ENCODE data around the gene SH2D1B.
A peak's percentile ranks its signal among the peaks of the same experiment; 100 is the strongest.
"Not testable (repeated sequence)": the region's sequence is repeated elsewhere in the genome, so short reads cannot be mapped to it uniquely, and the experiment has no call there.

Gene SH2D1B, protein sequence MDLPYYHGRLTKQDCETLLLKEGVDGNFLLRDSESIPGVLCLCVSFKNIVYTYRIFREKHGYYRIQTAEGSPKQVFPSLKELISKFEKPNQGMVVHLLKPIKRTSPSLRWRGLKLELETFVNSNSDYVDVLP

DNA sequence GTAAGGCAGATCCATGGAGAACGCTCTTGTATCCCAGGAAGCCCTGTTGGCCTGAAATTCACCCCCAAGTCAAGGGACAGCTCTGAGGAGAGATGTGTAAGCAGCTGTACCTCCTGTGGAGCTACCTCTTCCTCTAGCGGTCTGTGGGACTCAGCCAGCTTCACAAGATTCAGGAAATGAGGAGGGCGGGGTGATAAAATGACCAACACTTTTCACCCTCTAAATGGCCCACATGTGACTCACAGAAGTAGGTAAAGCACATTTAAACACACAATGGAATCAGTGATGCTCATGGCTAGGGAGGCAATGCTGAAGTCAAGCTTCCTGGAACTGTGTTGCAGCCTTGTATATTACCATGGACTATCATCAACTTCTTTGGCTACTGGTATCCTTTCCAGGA is at the start of gene SH2D1B:
SH2D1B (minus strand) TSS at position 135 of the 400 bp plus-strand sequence; CDS start at position 15, 120 bp downstream.
- DNase-seq (ENCODE audit: low read depth), result no peak

DNA sequence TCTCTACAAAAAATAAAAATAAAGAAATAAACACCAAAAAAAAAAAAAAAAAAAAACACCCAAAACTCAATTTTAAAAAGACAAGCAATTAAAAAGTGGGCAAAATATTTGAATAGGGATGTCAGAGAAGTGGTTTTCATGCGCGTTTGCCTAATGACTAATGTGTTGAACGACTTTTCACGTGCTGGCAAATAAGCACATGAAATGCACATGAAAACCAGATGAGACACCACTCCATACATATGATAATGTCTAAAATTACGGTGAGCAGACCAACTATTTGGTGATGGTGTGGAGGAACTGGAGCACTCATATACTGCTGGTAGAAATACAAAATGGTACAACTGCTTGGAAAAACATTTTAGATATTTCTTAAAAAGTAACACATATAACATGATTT is 46.3 kb upstream of the SH2D1B start:
- no peak for DNase-seq (ENCODE audit: low read depth)

DNA sequence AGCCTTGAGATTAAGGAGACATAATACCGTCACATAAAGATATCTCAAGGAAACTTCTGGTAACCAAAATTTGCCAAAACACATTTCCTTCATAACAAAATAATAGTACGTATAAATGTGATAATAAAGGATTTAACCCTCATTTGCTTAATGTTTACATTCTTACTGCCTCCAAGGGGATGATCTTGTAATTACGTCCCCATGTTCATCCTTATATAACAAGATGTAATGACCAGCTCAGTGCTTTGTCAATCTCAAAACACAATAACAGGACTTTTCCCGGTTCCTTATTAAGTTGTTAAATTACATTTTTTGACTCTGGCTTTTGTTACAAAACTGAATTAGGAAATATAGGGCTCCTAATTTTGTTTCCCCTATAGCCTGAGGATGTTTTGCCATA is 44.4 kb upstream of the SH2D1B start:
- no peak for DNase-seq (ENCODE audit: low read depth)

DNA sequence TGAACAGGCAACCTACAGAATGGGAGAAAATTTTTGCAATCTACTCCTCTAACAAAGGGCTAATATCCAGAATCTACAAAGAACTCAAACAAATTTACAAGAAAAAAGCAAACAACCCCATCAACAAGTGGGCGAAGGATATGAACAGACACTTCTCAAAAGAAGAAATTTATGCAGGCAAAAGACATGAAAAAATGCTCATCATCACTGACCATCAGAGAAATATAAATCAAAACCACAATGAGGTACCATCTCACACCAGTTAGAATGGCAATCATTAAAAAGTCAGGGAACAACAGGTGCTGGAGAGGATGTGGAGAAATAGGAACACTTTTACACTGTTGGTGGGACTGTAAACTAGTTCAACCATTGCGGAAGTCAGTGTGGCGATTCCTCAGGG is 42.4 kb upstream of the SH2D1B start:
- not testable (repeated sequence) for DNase-seq (ENCODE audit: low read depth)

DNA sequence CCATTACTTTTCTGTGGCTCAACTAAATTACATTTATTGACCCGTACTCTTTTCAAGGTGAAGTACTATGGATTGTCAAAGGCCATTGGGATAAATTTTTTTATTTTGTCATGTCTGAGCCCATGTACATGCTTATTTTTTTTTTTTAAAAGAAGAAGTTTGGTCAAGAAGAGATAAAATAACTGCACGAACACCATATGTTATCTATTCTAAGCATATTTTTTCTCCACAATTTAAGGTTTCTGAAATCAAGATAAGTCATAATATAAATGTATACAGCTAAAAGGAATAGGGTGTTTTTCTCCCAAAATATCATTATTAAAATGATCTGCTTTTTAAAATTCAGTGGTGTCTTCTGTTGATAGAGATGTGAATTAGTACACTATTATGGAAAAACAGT is 35.0 kb upstream of the SH2D1B start:
- DNase-seq (ENCODE audit: low read depth), result no peak

DNA sequence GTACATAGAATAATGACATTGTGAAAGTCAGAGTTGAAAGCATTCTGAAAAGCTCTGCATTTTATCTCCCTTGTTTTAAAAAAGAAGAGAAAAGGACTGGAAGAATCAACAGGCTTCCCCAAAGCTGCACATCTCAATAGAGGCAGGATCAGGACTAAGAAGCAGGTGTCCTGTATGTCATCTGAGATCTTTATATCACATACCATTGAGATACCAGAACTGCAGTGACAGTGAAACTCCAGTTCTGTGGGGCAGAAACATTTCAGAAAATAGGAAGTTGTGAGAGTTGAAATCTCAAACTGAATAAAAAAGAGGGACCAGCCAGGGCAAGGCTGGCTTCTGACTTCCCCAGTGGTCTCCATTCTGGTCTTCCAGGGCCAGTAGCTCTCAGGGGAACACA is 33.0 kb upstream of the SH2D1B start:
- DNase-seq (ENCODE audit: low read depth), result no peak

DNA sequence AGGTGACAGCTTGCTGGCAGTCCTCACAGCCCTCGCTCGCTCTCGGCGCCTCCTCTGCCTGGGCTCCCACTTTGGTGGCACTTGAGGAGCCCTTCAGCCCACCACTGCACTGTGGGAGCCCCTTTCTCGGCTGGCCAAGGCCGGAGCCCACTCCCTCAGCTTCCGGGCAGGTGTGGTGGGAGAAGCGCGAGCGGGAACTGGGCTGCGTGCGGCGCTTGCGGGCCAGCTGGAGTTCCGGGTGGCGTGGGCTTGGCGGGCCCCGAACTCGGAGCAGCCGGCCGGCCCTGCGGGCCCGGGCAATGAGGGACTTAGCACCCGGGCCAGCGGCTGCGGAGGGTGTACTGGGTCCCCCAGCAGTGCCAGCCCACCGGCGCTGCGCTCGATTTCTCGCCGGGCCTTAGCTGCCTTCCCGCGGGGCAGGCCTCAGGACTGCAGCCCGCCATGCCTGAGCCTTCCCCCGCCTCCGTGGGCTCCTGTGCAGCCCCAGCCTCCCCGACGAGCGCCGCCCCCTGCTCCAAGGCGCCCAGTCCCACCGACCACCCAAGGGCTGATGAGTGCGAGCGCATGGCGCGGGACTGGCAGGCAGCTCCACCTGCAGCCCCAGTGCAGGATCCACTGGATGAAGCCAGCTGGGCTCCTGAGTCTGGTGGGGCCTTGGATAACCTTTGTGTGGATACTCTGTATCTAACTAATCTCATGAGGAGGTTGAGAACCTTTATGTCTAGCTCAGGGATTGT is 21.2 kb upstream of the SH2D1B start:
- DNase-seq (ENCODE audit: low read depth), result not testable (repeated sequence)

DNA sequence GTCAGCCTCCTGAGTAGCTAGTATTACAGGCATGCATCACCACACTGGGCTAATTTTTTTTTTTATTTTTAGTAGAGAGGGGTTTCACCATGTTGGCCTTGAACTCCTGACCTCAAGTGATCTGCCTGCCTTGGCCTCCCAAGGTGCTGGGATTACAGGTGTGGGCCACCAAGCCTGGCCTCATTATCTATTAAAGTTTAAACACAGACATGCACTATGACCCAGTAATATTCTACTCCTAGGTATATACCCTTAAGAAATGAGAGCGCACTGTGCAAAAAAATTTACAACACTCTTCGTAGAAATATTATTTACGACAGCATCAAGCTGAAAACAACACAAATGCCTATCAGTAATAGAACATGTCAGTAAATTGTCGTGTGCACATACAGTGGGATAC is 18.6 kb upstream of the SH2D1B start:
- no peak for DNase-seq (ENCODE audit: low read depth)

DNA sequence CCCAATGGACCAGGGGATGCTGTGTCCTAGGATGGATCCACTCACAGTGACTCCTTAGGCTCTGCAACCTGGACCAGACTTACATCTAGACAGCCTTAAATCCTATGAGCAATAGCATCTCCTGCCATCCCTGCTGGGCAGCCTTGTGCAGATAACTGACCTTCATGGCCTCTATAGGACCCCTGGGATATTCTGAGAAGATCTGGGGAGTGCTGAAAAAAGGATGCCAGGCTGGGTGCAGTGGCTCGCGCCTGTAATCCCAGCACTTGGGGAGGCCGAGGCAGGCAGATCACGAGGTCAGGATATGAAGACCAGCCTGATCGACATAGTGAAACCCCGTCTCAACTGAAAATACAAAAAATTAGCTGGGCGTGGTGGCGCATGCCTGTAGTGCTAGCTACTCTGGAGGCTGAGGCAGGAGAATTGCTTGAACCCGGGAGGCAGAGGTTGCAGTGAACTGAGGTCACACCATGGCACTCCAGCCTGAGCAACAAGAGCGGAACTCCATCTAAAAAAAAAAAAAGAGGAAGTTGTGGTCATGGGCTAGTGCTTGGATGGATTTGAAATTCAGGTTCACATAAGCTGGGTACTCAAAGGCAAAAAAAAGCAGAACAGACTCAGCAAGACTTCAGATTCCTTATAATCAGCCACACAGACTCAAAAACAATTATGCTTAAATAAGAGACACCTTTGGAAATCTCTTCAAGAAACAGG is 10.9 kb upstream of the SH2D1B start:
- DNase-seq (ENCODE audit: low read depth), result peak; percentile 56

DNA sequence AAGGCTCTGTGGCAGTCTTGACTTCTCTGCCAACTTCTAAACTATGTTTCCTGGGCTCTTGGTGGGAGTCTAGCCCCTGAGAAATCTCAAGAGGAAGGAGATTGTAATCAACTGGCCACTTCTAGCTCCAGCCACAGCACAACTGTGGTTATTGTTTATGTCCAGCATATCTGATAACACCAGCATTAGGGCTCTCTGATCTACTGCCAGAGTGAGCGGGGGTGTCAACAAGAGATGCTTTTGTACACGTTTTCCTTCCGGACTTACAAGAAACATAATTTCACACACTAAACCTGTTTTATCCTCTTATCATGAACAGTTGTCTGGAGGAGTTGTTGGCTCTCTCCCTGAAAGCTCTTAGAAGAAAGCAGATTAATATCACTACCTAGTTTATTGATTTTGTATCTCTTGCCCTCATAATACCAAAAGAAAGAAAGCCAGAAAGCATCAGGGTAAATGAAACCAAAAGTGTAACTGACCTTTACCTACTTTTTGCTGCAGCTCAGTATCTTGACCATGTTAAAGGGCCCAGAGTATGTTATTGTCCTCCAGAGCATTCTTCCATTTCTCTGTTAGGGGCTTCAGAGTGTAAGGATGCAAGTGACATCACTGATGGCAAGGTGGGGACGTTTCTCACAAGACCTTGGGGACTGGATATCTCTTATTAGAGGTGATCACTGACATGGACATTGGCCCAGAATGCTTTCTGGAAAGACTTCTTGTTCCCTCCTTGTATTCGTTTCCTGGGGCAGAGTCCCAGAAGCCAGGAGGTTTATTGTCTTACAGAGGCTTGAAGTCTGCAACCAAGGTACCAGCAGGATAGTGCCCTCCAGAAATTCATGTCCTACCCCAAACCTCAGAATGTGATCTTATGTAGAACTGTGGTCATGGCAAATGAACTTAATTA is 9.6 kb upstream of the SH2D1B start:
- DNase-seq (ENCODE audit: low read depth), result peak; percentile 31

DNA sequence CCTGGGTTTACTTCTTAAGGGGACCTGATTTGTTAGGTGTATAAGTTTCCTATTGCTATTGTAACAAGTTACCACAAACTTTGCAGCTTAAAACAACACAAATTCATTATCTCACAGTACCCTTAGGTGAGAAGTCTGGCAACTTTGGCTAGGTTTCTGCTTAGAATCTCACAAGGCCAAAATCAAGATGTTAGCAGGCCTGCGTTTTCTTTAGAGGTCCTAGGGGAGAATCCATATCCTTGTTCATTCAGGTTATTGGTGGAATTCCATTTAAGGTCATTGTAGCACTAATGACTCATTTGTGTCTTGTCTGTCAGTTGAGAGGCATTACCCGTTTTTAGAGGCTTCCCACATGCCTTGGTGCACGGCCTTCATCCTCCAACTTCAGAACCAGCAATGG is 8.2 kb upstream of the SH2D1B start:
- no peak for DNase-seq (ENCODE audit: low read depth)

DNA sequence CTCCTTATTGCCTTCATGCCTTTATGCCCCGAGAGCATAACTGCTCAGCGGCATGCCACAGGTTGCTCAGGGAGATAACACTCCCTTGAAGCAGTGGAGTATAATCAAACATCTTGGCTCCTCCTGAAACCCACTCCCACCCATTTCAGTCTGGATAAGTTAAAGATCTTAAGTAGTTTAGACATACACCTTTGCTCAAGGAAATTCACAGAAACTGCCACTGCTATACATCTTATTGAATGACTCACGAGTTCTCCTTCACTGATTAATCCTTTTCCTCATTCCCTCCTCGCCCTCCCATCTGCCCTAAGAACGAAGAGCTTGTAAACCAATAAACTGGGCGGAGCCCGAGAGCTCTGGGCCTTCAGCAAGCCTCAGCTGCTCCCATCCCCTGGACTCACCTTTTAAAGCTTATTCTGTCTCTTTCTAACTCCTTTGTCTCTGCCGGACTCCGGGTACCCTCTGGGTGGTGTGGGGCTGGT is 7.6 kb upstream of the SH2D1B start:
- not testable (repeated sequence) for DNase-seq (ENCODE audit: low read depth)

DNA sequence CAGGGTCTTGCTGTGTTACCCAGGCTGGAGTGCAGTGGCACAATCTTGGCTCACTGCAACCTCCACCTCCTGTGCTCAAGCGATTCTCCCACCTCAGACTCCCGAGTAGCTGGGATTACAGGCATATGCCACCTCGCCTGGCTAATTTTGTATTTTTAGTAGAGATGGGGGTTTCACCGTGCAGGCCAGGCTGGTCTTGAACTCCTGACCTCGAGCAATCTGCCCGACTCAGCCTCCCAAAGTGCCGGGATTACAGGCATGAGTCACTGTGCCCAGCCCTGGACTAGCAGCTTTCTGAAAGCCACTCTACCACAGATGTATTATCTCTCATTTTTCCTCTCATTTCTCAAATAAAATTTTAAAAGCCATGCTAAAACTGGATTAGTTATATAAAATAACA is 6.6 kb upstream of the SH2D1B start:
- DNase-seq (ENCODE audit: low read depth), result not testable (repeated sequence)

DNA sequence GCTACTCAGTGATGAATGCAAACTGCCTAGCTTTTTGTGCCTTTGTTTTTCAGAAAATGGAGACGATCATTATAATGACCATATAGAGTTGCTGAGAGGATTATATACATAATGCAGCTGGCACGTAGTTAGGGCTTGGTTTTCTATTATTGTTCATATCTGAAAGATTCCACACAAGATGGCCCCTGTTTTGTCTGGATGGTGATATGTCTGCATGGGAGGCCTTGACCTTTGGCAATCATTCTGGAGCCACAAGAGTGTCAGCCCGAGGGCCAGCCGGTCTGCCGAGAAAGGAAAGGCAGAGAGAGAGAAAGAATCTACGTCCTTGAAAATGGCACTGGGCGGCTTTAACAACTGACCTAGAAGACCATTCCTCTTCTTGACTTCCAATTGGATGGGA is 5.7 kb upstream of the SH2D1B start:
- DNase-seq (ENCODE audit: low read depth), result no peak

DNA sequence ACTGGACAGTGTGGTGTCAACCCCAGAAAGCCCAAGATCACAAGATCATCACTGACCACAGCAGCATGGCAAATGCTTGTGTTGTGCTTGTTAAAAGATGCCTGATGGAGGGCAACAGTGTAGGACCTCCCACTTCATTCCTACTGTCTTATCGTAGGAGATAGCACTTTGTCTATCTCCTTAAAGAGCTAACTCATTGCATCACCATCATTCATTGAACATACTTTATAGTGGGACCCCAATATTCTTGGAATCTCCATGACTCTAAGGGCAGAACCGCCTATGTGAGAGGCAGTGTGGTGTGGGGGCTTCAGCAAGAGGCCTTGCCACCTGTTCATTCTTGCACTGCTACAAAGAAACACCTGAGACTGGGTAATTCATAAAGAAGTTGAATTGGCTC is 5.0 kb upstream of the SH2D1B start:
- no peak for DNase-seq (ENCODE audit: low read depth)

DNA sequence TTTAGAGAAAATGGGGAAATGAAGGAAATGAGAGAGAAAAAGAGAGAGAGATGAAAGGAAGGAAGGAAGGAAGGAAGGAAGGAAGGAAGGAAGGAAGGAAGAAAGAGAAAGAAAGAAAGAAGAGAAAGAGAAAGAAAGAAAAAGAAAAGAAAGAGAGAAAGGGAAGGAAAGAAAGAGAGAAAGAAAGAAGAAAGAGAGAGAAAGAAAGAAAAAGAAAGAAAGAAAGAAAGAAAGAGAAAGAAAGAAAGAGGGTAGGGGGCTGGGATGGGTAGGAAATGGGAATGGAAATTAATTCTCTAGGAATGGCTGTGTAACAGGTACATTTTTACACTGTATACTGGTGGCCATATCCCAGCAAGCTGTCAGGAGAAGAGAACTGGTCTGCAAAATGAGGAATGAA is 4.3 kb upstream of the SH2D1B start:
- DNase-seq (ENCODE audit: low read depth), result no peak

DNA sequence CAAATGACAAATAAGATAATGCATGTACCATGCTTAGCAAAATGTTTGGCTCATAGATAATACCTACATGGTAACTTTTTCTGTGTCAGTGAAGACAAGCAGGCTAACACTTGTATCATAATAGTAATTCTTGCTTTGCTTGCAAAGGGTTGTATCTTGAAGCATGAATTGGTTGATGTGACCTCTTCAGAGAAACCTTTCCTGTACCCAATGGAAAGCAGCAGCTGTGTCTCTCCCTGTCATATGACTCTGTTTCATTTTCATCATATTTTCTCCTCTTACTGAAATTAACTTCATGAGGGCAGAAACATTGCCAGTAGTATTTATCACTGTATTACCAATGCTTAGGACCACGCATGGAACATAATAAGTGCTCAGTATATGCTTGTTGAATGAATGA is 4.4 kb downstream of the SH2D1B start:
- DNase-seq (ENCODE audit: low read depth), result no peak

DNA sequence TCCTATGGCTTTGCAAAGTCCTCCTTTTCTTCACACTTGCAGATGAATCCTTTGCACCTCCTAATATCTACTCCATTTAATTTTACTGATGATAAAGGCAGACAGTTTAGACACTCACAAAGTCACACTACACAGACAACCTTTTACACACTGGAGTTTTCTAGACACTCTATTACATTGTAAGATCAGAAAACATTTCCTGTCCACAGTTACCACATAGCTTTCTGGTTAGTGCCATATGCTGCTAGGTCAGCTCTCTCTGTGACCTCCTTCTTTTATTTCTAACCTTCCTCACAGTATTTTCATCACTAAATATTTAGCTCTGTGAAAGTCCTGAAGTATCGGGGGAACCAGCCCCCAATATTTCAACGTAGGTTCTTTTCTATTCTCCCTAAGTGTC is 5.1 kb downstream of the SH2D1B start:
- DNase-seq (ENCODE audit: low read depth), result no peak

DNA sequence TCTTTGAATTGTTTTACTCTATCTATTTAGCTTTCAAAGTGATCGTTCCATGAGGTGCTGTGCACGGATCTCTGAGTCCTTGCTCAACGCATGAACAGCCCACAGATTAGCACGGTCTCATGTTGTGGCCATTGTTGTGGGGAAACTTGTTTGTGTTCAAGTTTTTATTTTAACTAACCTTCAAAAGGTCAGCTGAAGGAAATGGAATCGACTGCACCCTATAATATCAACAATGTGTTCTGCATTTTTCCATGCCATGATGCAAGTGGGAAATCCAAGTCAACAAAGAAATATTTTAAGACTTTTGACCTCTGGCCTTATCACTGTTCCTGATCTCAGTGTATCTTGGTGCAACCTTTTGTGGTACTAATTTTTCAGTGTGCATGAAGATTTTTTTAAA is 6.1 kb downstream of the SH2D1B start:
- no peak for DNase-seq (ENCODE audit: low read depth)

DNA sequence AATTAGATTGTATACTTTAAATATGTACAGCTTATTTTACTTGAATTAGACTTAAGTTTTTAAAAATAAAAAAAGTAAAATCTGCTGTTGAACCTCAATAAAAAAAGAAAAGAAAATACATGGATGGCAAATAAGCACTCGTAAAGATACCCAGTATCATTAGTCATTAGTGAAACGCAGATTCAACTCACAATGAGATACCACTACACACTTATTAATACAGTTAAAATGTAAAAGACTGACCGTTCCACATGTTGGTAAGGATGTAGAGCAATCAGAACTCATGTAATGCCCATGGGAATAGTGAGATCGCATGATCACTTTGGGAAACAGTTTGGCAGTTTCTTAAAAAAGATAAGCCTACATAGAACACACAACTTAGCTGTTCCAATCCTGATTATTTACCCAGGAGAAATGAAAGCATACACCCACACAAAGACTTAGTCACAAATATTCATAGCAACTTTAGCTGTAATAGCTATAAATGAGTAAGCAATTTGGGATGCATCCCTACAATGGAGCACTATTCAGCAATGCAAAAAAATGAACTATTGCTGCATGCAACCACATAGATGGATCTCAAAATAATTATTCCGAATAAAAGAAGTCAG is 7.3 kb downstream of the SH2D1B start:
- DNase-seq (ENCODE audit: low read depth), result no peak

DNA sequence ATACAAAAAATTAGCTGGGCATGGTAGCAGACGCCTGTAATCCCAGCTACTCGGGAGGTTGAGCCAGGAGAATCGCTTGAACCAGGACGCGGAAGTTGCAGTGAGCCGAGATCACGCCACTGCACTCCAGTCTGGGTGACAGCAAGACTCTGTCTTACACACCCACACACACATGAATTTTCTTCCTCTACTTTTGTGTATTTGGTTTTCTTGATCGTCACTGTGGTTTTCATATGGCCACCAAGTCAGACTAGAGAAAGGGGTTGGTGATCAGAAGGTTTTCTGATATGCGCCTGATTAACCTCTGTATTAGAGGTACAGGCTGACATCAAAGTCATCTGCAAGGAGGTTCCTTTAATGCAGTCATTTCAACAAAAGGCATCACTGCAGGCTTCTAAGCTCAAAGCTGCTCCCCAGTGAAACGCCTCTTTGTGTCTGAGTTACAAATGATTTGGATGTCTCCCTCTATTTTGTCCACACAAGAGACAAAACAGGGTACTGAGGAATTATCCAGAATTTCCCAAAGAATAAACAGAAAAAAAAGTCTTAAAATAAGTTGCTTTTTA is 11.1 kb downstream of the SH2D1B start:
- no peak for DNase-seq (ENCODE audit: low read depth)

Data from CMK (cell line).